GM21526 (cell line): Measurements from ENCODE around the gene ZNF440.

ENCODE experiments used
- ATAC-seq: cut with Tn5 transposase; IDR thresholded peaks from one replicate; pipeline ENCODE4 v1.9.1; 2021; ENCODE audit warnings: moderate library complexity; ENCODE audit not compliant: unreplicated experiment, low FRiP score

Gene ZNF440

DNA sequence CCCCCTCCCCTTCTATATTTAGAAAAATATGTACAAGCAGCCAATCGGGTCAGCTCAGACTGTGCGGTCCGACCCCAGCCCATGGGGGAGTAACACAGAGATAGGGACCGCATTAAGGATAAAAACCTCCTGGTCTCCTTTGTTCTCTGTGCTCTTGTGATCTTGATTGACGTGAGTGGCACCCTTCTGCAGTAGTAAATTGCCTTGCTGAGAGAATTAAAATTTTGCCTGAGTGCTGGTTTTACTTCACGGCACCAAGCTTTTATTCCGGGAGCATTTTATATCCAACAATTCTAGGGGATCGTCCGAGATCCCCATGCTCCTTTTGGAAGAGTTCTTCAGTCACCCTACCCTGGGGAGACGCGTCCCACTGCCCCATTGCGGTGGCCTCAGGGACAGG is 66.5 kb downstream of the ZNF440 start:
- ATAC-seq = no peak

DNA sequence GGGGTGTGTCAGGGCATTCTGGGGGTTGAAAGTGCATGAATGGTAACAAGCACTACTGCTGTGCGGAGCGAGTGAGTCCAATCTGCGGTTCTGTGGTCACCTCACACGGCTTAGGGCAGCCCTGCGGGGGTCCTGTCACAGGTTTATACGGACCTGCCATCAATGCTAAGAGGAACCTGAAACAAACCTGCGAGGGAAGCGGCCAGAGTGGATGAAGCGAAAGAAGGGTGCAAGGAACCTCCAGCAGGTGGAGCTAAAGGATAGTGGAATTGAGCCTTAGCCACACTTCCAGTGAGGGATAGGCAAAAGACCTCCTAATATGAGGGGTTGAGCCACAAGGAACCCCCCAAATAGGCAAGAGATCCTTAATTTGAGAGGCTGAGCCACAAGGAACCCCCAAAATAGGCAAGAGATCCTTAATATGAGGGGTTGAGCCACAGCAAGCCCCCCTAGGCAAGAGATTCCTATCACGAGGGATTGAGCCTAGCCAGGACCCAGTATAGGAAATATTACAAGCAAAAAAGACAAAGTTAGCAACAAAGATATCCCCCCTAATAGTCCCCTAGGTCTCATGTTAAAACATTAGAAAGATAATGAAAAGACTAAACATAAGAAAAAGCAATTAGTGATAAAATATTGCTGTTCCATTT is 67.2 kb downstream of the ZNF440 start:
- no peak for ATAC-seq

DNA sequence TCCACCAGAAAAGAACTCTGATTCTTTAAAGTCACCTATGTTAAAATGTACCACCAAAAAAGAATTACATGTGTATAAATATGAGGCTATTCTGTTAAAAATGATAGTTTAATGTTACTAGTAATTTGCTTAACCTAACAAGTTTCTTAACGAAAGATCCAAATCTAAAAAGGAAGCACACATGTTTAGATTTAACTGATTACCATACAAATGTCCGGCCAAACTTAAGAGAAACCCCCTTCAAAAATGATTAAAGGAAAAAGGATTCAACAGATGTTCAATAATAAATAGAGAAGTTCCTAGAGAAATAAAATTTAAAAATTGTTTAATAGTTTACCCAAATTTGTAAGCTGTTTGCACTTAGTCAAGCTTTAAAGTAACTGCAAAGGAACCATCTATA is 68.5 kb downstream of the ZNF440 start:
- ATAC-seq = no peak
